Esophagus muscularis mucosa (tissue), 4 donors: ENCODE measurements around the gene PCNX4.

ENCODE experiments used
- CTCF ChIP-seq, 3 experiments: fragments of 200-600 bp in 2 of 3; fragments of 450-650 bp in 1 of 3; sonication (generic) in 2 of 3; IDR thresholded peaks; one replicate each; pipeline ENCODE4 v1.5.1; 2017 to 2019; ENCODE audit warnings: antibody characterized with exemption in 3 of 3, mild to moderate bottlenecking in 2 of 3, moderate library complexity in 1 of 3
- EP300 ChIP-seq: sonication (generic); formaldehyde crosslinking; IDR thresholded peaks from one replicate; pipeline ENCODE4 v1.6.1; 2017; ENCODE audit warnings: antibody characterized with exemption
- POLR2A ChIP-seq: fragments of 450-650 bp; IDR thresholded peaks from one replicate; pipeline ENCODE4 v1.6.1; 2017; ENCODE audit warnings: antibody characterized with exemption, moderate library complexity, mild to moderate bottlenecking, low read depth
- POLR2AphosphoS5 ChIP-seq, 2 donors: sonication (generic); formaldehyde crosslinking; IDR thresholded peaks; one replicate each; pipeline ENCODE4 v1.6.1; 2017; ENCODE audit warnings: antibody characterized with exemption in 2 of 2

DNA sequence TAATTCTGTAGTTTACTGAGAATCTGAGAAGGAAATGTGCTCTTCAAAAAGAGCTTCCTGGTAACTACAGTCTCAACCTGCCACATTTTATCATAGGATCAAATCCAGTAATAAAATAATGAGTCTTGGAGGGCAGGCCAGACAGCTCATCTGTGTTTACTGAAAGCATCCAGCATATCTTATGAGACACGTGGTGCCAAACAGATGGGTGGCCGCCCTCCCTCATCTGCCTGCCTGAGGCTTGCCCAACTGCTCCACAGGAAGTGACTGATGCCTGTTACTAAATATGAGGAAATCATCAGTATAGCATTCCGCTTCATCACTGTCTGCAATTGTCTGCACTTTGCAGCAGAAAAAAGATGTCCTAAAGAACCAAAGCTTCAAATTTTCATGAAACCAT, 60.0 kb downstream of the PCNX4 start:
- TF ChIP-seq CTCF (IDR thresholded peaks at IDR 0.05), result no peak
- TF ChIP-seq POLR2A, result no peak
- TF ChIP-seq POLR2AphosphoS5 (IDR thresholded peaks at IDR 0.05), result peak; percentile 54 to 63
- TF ChIP-seq EP300, result no peak
